HG03354 (cell line): ENCODE data around the gene SRC.

Experiments used
- ATAC-seq: cut with Tn5 transposase; IDR thresholded peaks from one replicate; pipeline ENCODE4 v1.9.1; 2021; ENCODE audit warnings: mild to moderate bottlenecking; ENCODE audit not compliant: unreplicated experiment, poor library complexity, severe bottlenecking

The SRC gene

GRCh38 chr20:37419307-37419706 is 73.4 kb downstream of the SRC start:
- ATAC-seq = no peak

GRCh38 chr20:37419774-37420542 is 74.0 kb downstream of the SRC start:
- no peak for ATAC-seq

GRCh38 chr20:37420610-37421009 is 74.7 kb downstream of the SRC start:
- no peak for ATAC-seq

DNA sequence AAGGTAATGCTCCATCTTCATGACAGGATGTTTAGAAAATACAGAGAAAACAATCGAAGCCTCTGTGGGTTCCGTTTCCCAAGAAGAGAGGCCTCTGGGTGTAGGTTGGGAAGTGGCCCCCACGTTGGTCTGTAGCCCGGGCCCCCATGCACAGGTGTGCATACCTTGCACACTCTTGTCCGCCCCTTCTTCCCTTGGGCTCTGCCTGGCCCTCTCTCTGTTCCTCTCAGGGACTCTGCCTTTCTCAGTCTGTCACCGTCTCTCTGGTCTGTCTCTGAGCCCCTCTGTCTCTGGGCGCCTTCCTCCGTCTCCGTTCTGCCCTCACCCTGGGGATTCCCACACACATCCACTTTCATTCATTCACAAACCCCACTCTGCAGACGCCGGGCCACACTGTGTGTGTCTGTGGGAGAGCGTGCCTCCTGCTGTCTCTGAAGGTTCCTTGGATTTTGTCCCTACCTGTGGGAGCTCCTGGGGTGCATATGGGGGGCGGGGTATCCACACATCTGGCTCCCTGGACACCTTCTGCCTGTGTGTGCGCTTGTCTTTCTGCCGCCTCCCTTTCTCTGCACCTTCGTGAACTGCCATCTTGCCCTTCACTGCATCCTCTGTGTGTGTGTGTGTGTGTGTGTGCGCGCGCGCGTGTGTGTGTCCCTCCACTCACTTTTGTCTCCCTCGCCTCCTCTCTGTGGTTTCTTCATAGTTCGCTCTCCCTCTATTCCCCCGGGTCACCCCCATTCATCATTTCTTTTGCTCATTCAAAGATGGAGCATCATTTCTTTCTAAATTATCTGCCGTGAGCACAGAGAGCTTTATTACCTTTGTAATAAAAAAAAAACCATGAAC is 75.3 kb downstream of the SRC start:
- ATAC-seq = no peak

DNA sequence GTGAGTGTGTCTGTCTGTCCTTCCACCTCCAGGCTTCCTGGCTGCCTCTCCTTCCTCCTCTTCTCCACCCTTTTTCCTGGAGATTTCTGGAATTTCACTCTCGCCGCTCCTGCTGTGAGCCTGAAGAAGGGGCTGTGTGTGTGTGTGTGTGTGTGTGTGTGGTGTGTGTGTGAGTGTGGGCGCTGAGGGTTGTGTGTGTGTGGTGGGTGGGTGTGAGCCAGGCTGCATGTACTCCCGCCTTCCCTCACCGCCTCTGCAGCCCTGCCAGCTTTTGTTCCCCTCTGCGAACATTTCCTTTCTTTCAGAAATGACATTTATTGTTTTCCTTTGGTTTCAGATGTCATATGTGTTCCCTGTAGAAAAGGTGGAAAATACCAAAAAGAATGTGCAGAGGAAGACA is 76.0 kb downstream of the SRC start:
- ATAC-seq = no peak

DNA sequence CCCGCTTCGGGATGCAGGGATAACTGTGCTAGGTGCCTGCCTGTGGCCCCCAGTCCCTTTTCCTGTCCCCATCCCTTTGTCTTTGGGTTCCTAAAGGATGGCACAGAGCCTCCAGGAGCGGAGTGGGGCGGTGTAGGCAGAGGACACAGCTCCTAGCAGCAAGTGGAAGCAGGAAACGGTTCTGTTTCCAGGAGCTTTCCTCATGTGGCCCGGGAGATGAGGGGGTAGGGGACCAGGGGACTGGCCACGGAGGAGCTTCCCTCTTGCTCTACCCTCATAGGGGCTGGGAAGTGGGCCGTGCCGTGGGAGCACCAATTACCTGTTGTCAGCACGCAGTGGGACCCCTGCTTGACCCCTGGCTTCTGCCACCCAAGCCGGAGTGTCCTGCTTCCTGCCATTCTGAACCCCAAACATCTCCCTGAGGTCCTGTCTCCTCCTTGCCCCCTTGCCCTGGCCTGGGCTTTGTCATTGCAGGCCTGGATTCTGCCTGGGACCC is 76.9 kb downstream of the SRC start:
- no peak for ATAC-seq

GRCh38 chr20:37423545-37423944 is 77.6 kb downstream of the SRC start:
- no peak for ATAC-seq

DNA sequence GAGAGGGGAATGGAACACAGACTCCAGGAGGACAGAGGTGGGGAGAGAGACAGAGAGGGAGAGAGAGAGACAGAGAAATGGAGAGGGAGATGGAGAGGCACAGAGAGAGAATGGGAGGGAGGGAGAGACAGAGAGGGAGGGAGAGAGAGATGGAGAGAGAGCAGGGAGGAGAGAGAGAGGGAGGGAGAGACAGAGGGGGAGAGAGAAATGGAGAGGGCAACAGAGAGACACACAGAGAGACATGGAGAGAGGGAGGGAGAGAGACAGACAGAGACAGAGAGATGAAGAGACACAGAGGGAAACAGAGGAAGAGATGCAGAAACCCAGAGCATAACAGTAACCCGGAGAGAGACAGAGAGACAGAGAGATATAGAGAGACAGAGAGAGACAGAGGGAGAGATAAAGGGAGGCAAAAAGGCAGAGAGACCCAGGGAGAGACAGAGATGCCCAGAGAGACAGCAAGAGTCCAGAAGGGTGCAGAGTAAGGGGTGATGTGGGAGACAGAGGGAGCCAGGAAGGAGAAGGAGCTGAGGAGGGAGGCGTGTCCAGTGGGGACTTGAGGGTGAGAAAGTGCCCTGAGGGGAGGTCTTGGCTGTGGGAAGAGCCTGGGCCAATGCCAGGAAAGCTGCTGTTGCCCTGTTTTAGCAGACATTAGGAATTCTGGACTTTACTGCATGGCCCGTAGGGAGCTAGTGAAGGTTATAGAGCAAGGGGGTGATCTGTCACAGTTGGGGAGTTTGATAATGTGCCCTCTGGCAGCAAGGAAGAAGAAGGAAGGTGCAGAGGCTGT is 78.3 kb downstream of the SRC start:
- no peak for ATAC-seq

- no peak for ATAC-seq
These were observed 79.2 kb downstream of the SRC start for GRCh38 chr20:37425103-37425625.

GRCh38 chr20:37426106-37426505 is 80.2 kb downstream of the SRC start:
- ATAC-seq = no peak

GRCh38 chr20:37426978-37427377 is 81.0 kb downstream of the SRC start:
- ATAC-seq = no peak

- no peak for ATAC-seq
These were observed 84.1 kb downstream of the SRC start for GRCh38 chr20:37430044-37430443.

DNA sequence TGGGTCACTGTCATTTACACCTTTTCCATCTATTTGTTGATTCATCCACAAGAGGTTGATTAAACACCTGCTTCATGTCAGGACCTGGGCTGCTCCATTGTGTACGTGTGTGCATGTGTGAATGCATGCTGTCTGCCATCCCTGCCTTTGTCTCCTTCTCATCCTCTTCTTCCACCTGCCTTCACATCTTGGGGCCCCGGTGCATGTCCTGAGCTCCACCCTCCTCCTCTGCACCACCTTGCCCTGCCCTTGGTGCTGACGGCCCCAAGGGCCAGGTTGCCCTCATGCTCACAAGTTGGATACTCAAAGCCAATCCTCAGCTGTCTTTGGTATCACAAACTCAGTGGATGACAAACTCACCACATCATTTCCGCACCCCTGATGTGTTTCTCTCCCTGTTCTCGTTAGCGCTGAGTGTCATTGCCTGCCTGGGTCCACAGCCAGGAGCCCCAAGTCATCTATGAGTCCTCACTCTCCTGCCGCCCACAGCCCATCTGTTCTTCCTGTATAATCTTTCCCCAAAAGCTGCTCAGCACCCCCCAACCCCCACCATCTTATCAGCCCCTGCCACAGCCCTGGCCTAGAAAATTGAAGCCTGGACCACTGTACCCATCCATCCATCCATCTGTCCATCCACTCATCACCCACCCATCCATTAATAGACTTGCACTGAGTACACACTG is 85.0 kb downstream of the SRC start:
- no peak for ATAC-seq

DNA sequence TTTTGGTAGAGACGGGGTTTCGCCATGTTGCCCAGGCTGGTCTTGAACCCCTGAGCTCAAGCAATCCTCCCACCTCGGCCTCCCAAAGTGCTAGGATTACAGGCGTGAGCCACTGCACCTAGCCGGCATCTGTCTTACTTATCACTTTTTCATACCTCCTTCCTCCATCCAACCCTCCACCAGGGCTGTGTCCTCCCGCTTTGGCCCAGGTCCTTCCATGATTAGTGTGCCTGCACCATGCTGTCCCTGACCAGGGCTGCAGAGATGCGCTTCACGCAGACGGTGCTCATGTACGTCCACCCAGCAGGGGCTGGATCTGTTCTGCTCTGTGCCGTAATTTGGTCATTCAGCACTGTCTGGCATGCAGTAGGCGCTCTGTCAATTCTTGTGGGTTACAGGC is 85.8 kb downstream of the SRC start:
- no peak for ATAC-seq

- ATAC-seq = no peak
These were observed 86.7 kb downstream of the SRC start for GRCh38 chr20:37432606-37433005.

DNA sequence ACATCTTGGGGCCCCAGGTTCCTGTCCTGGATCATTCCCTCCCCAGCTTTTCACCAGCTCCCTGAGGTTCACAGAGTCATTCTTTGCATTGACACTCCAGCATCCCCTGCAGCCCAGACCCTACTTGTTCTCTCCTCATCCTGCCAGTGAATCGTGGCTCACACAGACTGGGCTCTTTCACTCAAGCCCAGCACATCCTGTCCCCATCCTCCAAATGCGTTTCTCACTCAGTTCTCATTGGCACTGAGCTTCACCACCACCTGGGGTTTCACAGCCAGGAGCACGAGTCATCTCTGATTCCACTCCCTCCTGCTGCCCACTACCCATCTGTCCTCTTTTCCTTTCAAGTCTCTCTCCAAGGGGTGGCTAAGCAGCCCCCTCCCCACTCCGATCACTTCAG is 89.7 kb downstream of the SRC start:
- no peak for ATAC-seq

DNA sequence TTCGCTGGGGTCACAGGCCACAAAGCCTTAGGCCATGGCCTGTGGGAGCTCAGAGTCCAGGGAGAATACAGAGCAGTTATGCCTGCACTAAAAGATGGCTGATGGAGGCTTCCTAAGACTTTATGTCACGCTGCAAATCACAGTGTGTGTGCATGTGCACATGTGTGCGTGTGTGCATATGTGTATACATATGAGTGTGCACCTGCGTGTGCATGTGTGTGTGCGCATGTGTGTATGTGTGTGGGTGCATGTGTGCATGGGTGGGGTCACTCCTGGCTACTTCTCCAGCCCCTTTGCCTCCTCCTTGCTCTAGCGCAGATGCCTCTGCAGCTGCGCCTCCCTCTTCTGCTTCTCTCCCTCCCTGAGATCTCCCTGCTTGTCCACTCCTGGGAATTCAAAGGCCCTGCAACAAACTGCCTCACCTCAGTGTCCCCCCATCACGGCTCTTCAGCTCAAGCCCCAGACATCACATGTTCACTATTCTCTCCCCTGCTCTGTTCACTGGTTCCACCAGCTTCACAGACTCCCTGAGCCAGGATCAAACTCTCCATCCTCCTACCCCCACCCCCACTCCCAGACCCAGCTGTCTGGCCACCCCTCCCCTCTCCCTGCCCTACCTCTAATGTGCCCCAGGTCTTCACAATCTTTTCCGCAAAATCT is 90.7 kb downstream of the SRC start:
- no peak for ATAC-seq

DNA sequence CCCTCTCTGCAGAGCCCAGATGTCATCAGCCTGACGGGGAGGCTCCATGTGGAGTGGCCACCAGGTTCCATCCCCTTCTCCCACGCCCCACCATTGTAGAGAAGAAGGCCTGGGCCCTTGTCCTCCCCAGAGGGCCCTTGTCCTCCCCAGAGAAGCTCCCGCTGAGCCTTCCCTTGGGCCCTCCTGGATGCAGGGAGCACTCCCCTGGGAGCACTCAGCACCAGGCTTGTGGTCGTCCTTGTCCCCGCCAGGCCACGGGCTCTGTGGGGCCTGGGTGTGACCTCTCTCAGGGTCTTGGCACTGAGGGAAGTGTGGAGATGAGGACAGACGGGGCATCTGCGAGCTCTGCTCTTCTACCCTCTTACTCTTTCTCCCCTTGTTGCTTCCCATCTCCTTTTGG is 91.7 kb downstream of the SRC start:
- no peak for ATAC-seq
